ENCODE results near the gene SMPX. TPM values are rescaled to one million over a fixed set of nuclear protein-coding genes. Genes with fewer than 3 reads are reported as not detected.

SMPX gene
- total and polyA plus RNA-seq, 2 of the 4 experiments (the other 2 are of a cell fraction) = not detected

DNA sequence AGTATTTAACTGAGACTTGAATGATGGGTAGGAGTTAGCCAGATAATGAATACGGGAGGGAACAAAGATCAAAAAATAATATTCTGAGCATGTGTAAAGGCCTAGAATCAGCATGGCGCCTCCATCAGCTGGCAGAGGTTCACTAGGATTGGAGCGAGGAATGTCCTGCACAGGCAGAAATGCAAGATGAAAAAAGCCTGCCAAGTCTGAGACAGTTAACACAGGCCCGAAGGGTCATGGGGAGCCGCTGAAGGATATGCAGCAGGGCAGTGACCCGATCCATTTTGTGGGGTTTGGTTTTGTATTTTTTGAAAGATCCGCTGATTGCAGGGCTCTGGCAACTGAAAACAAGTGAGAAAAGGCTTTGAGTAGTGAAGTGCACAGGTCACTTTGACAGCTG is 40.1 kb downstream of the SMPX start:
- Histone ChIP-seq H2BK120ac (ENCODE audit: low read depth, low read length) (no peak overlapping the region), H2BK5ac (ENCODE audit: low read depth, low read length, poor library complexity, severe bottlenecking) (no peak overlapping the region), H3K27ac (ENCODE audit: insufficient read depth, low read length) (no peak overlapping the region), H2BK20ac (ENCODE audit: low read depth, low read length) (no peak overlapping the region), H3K9me3 (ENCODE audit: control insufficient read depth, insufficient read depth, low read length) (no peaks in the 10 kb centered on the region), H3K9ac (ENCODE audit: low read depth, low read length) (no peak overlapping the region), H2AK5ac (ENCODE audit: low read depth, low read length) (no peak overlapping the region), H3K4me3 (ENCODE audit: insufficient read depth, low read depth, low read length) (no peak overlapping the region), H4K20me1 (ENCODE audit: insufficient read depth, low read length) (no peaks in the 10 kb centered on the region), H3K4me2 (ENCODE audit: low read depth, low read length) (no peak overlapping the region), H3K14ac (replicated peaks; ENCODE audit: low read depth, low read length) (no peak overlapping the region), H3K4ac (ENCODE audit: low read depth, low read length) (no peak overlapping the region), H4K8ac (ENCODE audit: low read depth in 2 of 2, low read length in 2 of 2) (no peak overlapping the region), H2BK15ac (ENCODE audit: low read depth, low read length) (no peak overlapping the region), H4K5ac (ENCODE audit: low read depth, low read length) (no peak overlapping the region), H2AK9ac (replicated peaks; ENCODE audit: low read depth, low read length, poor library complexity) (no peak overlapping the region), H3K27me3 (ENCODE audit: control insufficient read depth, insufficient read depth, low read length) (no peaks in the 10 kb centered on the region; the same call in 1 of the 2 replicates), H3K23ac (ENCODE audit: low read depth, low read length) (no peak overlapping the region), H3K18ac (ENCODE audit: low read depth, low read length) (no peak overlapping the region), H3K9me1 (ENCODE audit: insufficient read depth, low read length) (no peaks in the 10 kb centered on the region), H3K36me3 (ENCODE audit: control insufficient read depth, insufficient read depth, low read length) (no peaks in the 10 kb centered on the region), H3K79me1 (ENCODE audit: low read depth in 1 of 2, low read length in 2 of 2) (no peaks in the 10 kb centered on the region), H3K56ac (ENCODE audit: extremely low read depth, insufficient read depth, low read length) (no peak overlapping the region), H2AFZ (replicated peaks; ENCODE audit: low read length, poor library complexity) (no peak overlapping the region), H3K4me1 (ENCODE audit: control insufficient read depth, insufficient read depth, low read length) (no peaks in the 10 kb centered on the region), H4K91ac (ENCODE audit: insufficient read depth, low read depth, low read length) (no peak overlapping the region)
- dilution Hi-C loops (cut with HindIII; ENCODE audit: low sequenced_read_pairs, unreplicated experiment) = no loop called here
- no TSS peak for BruUV-seq (replicated peaks)
- TF ChIP-seq ELK1 (IDR thresholded peaks at IDR 0.05; ENCODE audit: borderline replicate concordance, low read depth, low read length) (no peak), CEBPB (IDR thresholded peaks at IDR 0.05; ENCODE audit: low read depth, low read length) (no peak), CHD1 (IDR thresholded peaks at IDR 0.05; ENCODE audit: low read depth, low read length) (no peak), MAFK (IDR thresholded peaks at IDR 0.05; ENCODE audit: low read depth, low read length) (no peak), SMC3 (IDR thresholded peaks at IDR 0.05; ENCODE audit: low read depth, low read length) (no peak), MXI1 (IDR thresholded peaks at IDR 0.05; ENCODE audit: borderline replicate concordance, low read depth, low read length) (no peak), RAD21 (IDR thresholded peaks at IDR 0.05; ENCODE audit: low read length) (no peak), BHLHE40 (IDR thresholded peaks at IDR 0.05; ENCODE audit: low read depth, low read length) (no peak), POLR2A (IDR thresholded peaks at IDR 0.05; ENCODE audit: low read depth, low read length) (no peak)
- TF ChIP-seq, protein P1, sequence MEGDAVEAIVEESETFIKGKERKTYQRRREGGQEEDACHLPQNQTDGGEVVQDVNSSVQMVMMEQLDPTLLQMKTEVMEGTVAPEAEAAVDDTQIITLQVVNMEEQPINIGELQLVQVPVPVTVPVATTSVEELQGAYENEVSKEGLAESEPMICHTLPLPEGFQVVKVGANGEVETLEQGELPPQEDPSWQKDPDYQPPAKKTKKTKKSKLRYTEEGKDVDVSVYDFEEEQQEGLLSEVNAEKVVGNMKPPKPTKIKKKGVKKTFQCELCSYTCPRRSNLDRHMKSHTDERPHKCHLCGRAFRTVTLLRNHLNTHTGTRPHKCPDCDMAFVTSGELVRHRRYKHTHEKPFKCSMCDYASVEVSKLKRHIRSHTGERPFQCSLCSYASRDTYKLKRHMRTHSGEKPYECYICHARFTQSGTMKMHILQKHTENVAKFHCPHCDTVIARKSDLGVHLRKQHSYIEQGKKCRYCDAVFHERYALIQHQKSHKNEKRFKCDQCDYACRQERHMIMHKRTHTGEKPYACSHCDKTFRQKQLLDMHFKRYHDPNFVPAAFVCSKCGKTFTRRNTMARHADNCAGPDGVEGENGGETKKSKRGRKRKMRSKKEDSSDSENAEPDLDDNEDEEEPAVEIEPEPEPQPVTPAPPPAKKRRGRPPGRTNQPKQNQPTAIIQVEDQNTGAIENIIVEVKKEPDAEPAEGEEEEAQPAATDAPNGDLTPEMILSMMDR (conservative IDR thresholded peaks at IDR 0.05; ENCODE audit: low read depth, low read length) = no peak
- no peak for ATAC-seq (ENCODE audit: low read depth)
- intact Hi-C loops (cut with micrococcal nuclease) = no loop called here
- in situ Hi-C loops (cut with MboI; ENCODE audit: low sequenced_read_pairs) = no loop called here
- ChIA-PET POLR2A (ENCODE audit: unreplicated experiment) (no interaction called here), CTCF (no interaction called here)
- DNase-seq = no peak
- WGBS, 2 experiments (ENCODE audit: extremely low coverage in 2 of 2, insufficient read length in 1 of 2) = 75% methylated on average over 7 of the region's 7 CpGs; no CpG with 5 or more reads in 1 of the 2 experiments
